Suprapubic skin (tissue), 3 donors: Measurements from ENCODE around the gene OR52N1.

Experiments used
- POLR2A ChIP-seq, 2 donors: fragments of 450-650 bp; IDR thresholded peaks; one replicate each; pipeline ENCODE4 v1.6.1; 2017; ENCODE audit warnings: antibody characterized with exemption in 2 of 2, mild to moderate bottlenecking in 2 of 2, moderate library complexity in 2 of 2
- TF ChIP-seq, protein P1 (sequence below), 2 donors: fragments of 200-600 bp in 1 of 2; fragments of 450-650 bp in 1 of 2; sonication (generic) in 1 of 2; IDR thresholded peaks; one replicate each; pipeline ENCODE4 v1.5.1; 2016 to 2019; ENCODE audit warnings: antibody characterized with exemption in 2 of 2, mild to moderate bottlenecking in 1 of 2, moderate library complexity in 1 of 2

- TF ChIP-seq, protein P1, sequence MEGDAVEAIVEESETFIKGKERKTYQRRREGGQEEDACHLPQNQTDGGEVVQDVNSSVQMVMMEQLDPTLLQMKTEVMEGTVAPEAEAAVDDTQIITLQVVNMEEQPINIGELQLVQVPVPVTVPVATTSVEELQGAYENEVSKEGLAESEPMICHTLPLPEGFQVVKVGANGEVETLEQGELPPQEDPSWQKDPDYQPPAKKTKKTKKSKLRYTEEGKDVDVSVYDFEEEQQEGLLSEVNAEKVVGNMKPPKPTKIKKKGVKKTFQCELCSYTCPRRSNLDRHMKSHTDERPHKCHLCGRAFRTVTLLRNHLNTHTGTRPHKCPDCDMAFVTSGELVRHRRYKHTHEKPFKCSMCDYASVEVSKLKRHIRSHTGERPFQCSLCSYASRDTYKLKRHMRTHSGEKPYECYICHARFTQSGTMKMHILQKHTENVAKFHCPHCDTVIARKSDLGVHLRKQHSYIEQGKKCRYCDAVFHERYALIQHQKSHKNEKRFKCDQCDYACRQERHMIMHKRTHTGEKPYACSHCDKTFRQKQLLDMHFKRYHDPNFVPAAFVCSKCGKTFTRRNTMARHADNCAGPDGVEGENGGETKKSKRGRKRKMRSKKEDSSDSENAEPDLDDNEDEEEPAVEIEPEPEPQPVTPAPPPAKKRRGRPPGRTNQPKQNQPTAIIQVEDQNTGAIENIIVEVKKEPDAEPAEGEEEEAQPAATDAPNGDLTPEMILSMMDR (IDR thresholded peaks at IDR 0.05), result no peak
- TF ChIP-seq POLR2A (IDR thresholded peaks at IDR 0.05), result no peak
Observed at GRCh38 chr11:5737091-5737490, 54.0 kb downstream of the OR52N1 start.
